NCI-H1105 treated with DMSO at 0.1 percent for 48 hours (cell line): Measurements from ENCODE around the gene TSPAN11.
"Not testable (repeated sequence)": the region's sequence is repeated elsewhere in the genome, so short reads cannot be mapped to it uniquely, and the experiment has no call there.

Experiments used
- DNase-seq: peaks from one replicate; lab custom pipeline; 2025; lab: John Stamatoyannopoulos, UW

TSPAN11 gene

GRCh38 chr12:31019976-31020375 lies 93.4 kb downstream of the TSPAN11 start:
- DNase-seq = no peak

GRCh38 chr12:31020385-31021166 lies 94.0 kb downstream of the TSPAN11 start:
- no peak for DNase-seq

GRCh38 chr12:31021181-31021580 lies 94.6 kb downstream of the TSPAN11 start:
- DNase-seq = no peak

GRCh38 chr12:31021809-31022494 lies 95.4 kb downstream of the TSPAN11 start:
- DNase-seq = no peak

GRCh38 chr12:31023271-31023724 lies 96.8 kb downstream of the TSPAN11 start:
- DNase-seq = no peak

GRCh38 chr12:31026202-31026601 lies 99.7 kb downstream of the TSPAN11 start:
- DNase-seq = no peak

- not testable (repeated sequence) for DNase-seq
Observed at GRCh38 chr12:31027006-31027405, 100.5 kb downstream of the TSPAN11 start.

GRCh38 chr12:31029468-31029867 lies 102.9 kb downstream of the TSPAN11 start:
- DNase-seq = no peak

GRCh38 chr12:31029916-31030562 lies 103.5 kb downstream of the TSPAN11 start:
- no peak for DNase-seq

- no peak for DNase-seq
Observed at GRCh38 chr12:31031951-31032335, 105.4 kb downstream of the TSPAN11 start.

- no peak for DNase-seq
Observed at GRCh38 chr12:31033146-31033545, 106.6 kb downstream of the TSPAN11 start.

- DNase-seq = no peak
Observed at GRCh38 chr12:31033681-31034080, 107.1 kb downstream of the TSPAN11 start.

- no peak for DNase-seq
Observed at GRCh38 chr12:31034372-31034771, 107.8 kb downstream of the TSPAN11 start.

- no peak for DNase-seq
Observed at GRCh38 chr12:31035226-31035625, 108.7 kb downstream of the TSPAN11 start.

- DNase-seq = no peak
Observed at GRCh38 chr12:31035967-31036665, 109.6 kb downstream of the TSPAN11 start.

GRCh38 chr12:31037028-31037427 lies 110.5 kb downstream of the TSPAN11 start:
- DNase-seq = no peak

GRCh38 chr12:31037931-31038330 lies 111.4 kb downstream of the TSPAN11 start:
- DNase-seq = no peak

GRCh38 chr12:31041033-31041564 lies 114.6 kb downstream of the TSPAN11 start:
- DNase-seq = no peak
